Karpas-422 (cell line): Measurements from ENCODE around the gene MYOG. TPM values are rescaled to one million over a fixed set of nuclear protein-coding genes. Genes with fewer than 3 reads are reported as not detected.

Experiments
- DNase-seq: peaks from one replicate; pipeline ENCODE4 v3.0.0-alpha.2; 2015
- H2AFZ ChIP-seq: fragments of 200-600 bp; sonication (generic); 2 replicates; pipeline ENCODE4 v1.6.1; 2014; ENCODE audit warnings: antibody characterized with exemption, low read length, mixed read lengths
- H3K27ac ChIP-seq: fragments of 200-600 bp; sonication (generic); 2 replicates; pipeline ENCODE4 v1.5.1; 2014; ENCODE audit warnings: mild to moderate bottlenecking, low read length, moderate library complexity
- H3K27me3 ChIP-seq: fragments of 200-600 bp; sonication (generic); 2 replicates; pipeline ENCODE4 v1.6.1; 2014; ENCODE audit warnings: low read length, mixed read lengths
- H3K36me3 ChIP-seq: fragments of 200-600 bp; sonication (generic); 2 replicates; pipeline ENCODE4 v1.6.1; 2014; ENCODE audit warnings: low read length, mixed read lengths; ENCODE audit not compliant: insufficient read depth
- H3K4me1 ChIP-seq: fragments of 200-600 bp; sonication (generic); 2 replicates; pipeline ENCODE4 v1.6.1; 2014; ENCODE audit warnings: mild to moderate bottlenecking, low read length, mixed read lengths
- H3K4me2 ChIP-seq: fragments of 200-600 bp; sonication (generic); 2 replicates; pipeline ENCODE4 v1.6.1; 2014; ENCODE audit warnings: low read length, low read depth, mild to moderate bottlenecking; ENCODE audit not compliant: poor library complexity, severe bottlenecking
- H3K4me3 ChIP-seq: fragments of 200-600 bp; sonication (generic); 2 replicates; pipeline ENCODE4 v1.5.1; 2014; ENCODE audit warnings: mild to moderate bottlenecking, antibody characterized with exemption, low read length, mixed read lengths
- H3K79me2 ChIP-seq: fragments of 200-600 bp; sonication (generic); 2 replicates; pipeline ENCODE4 v1.6.1; 2014; ENCODE audit warnings: mild to moderate bottlenecking, low read length, mixed read lengths
- H3K9ac ChIP-seq: fragments of 200-600 bp; sonication (generic); 2 replicates; pipeline ENCODE4 v1.6.0; 2014; ENCODE audit warnings: low read length
- H3K9me2 ChIP-seq: fragments of 200-600 bp; sonication (generic), shearing (Covaris generic); replicated peaks from 2 replicates; pipeline ENCODE4 v1.6.0; 2014; ENCODE audit warnings: mild to moderate bottlenecking, low read length, moderate library complexity; ENCODE audit not compliant: insufficient read depth
- H3K9me3 ChIP-seq: fragments of 300-700, 200-600 bp; sonication (generic); 2 replicates; pipeline ENCODE4 v1.6.1; 2014; ENCODE audit warnings: low read length, mixed read lengths
- H4K20me1 ChIP-seq: fragments of 200-600 bp; sonication (generic); 2 replicates; pipeline ENCODE4 v1.6.1; 2014; ENCODE audit warnings: mild to moderate bottlenecking, antibody characterized with exemption, low read length, low read depth; ENCODE audit not compliant: insufficient read depth
- total RNA-seq: library from RNA; depleted of rRNA; stranded (reverse); fragments of >200 nt; shearing (Covaris generic); gene quantifications from 2 replicates; pipeline ENCODE4 v1.2.3, GENCODE V29; 2014; ENCODE audit warnings: low replicate concordance

Gene MYOG
- total RNA-seq, 1 experiment from 2014 or later: not detected

DNA sequence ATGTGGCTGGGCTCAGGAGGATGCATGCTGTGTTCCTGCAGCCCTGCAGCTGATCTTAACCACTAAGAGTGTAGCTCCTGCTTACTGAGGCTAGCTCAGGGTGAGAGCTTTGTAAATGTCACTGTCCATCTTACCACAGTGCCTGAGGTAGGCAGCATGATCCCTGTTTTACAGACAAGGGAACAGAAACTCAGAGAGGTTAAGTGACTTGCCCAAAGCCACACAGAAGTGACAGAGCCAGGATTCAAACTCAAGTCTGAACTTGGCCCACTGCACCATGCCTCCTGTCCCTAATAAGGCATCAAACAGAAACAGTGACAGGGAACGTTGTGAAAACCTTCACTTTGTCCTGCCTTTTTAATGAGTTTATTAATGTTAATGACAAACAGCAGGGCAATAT is 31.6 kb downstream of the MYOG start:
- H3K9me3 ChIP-seq: no peaks in the 10 kb centered on the region
- no peaks in the 10 kb centered on the region for H3K9me2 ChIP-seq
- H3K9ac ChIP-seq: no peak overlapping the region
- no peak overlapping the region for H3K4me3 ChIP-seq
- no peaks in the 10 kb centered on the region for H3K27me3 ChIP-seq
- no peaks in the 10 kb centered on the region for H4K20me1 ChIP-seq
- no peak overlapping the region for H3K27ac ChIP-seq
- no peak overlapping the region for H3K4me2 ChIP-seq
- no peaks in the 10 kb centered on the region for H3K79me2 ChIP-seq
- H2AFZ ChIP-seq: no peak overlapping the region
- no peaks in the 10 kb centered on the region for H3K4me1 ChIP-seq
- no peak for DNase-seq
- no peaks in the 10 kb centered on the region for H3K36me3 ChIP-seq

DNA sequence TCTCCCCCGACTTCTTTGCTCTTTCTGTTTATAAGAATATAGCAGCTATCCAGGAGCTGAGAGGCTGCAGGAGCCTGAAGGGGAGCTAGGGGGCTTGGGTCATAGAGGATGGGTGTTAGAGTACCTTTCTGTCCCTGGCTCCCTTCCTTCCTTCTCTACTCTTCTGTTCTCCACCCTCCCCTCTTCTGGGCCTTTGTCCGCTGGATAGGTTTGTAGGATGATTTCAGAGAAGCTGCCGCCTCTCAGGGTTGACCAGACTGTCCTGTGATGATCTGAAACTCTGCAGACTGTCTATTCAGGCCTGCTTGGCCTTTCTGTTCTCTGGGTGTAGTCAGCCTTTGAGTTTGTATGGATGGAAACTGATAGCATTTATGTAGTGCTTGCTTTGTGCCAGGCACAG is 33.2 kb downstream of the MYOG start:
- H3K9me2 ChIP-seq: no peaks in the 10 kb centered on the region
- H3K79me2 ChIP-seq: no peaks in the 10 kb centered on the region
- no peak overlapping the region for H3K27ac ChIP-seq
- no peak overlapping the region for H3K4me3 ChIP-seq
- H3K4me2 ChIP-seq: no peak overlapping the region
- no peaks in the 10 kb centered on the region for H3K36me3 ChIP-seq
- H3K9ac ChIP-seq: no peak overlapping the region
- H3K9me3 ChIP-seq: no peaks in the 10 kb centered on the region
- H3K27me3 ChIP-seq: no peaks in the 10 kb centered on the region
- no peaks in the 10 kb centered on the region for H4K20me1 ChIP-seq
- H2AFZ ChIP-seq: no peak overlapping the region
- DNase-seq: no peak
- no peaks in the 10 kb centered on the region for H3K4me1 ChIP-seq

DNA sequence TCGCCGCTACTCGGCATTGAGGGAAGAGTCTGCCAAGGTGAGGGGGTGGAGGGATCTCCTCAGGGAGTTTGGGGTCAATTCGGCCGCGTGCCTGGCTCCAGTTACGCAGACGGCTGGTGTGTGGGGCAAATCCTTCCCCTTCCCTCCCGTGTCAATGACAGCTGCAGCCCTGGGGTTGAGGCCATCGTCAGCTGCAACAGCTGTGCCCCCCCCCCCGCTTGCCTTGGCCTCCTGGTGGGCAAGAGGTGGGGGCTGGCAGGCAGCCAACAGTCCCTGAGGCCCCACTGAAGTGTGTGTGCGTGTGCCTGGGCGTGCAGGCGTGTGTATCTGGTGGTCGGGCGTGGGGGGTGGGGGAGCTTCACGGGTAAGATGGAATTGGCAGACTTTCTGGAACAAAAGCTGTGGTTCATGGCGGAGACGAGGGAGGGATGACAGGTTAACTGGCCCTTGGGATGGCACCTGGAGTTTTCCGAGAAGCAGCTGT is 33.9 kb downstream of the MYOG start:
- H3K27ac ChIP-seq: no peak overlapping the region
- H3K9ac ChIP-seq: no peak overlapping the region
- H4K20me1 ChIP-seq: no peaks in the 10 kb centered on the region
- no peak for DNase-seq
- H3K9me2 ChIP-seq: no peaks in the 10 kb centered on the region
- H3K4me1 ChIP-seq: no peaks in the 10 kb centered on the region
- no peak overlapping the region for H3K4me2 ChIP-seq
- H3K4me3 ChIP-seq: no peak overlapping the region
- H3K27me3 ChIP-seq: no peaks in the 10 kb centered on the region
- no peaks in the 10 kb centered on the region for H3K9me3 ChIP-seq
- H3K79me2 ChIP-seq: no peaks in the 10 kb centered on the region
- H3K36me3 ChIP-seq: no peaks in the 10 kb centered on the region
- no peak overlapping the region for H2AFZ ChIP-seq

DNA sequence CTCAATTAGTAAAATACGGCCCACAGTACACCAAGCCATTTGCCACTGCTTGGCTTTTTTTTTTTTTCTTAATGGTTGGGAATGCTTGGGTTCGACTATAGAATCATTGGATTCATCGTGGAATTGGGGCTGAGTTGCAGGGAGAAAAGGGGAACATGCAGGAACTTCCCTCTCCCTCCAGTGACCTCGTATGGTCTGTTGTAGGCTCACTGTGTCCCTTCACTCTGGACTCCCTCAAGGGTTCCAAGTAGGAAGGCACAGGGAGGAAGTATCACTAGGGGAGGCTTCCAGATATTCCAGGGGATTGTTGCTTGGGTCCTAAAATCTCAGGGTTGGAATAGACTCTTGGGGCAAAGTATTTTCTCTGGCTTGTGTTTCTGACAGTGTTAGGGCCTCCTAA is 35.0 kb downstream of the MYOG start:
- no peak overlapping the region for H3K9ac ChIP-seq
- no peak overlapping the region for H3K4me3 ChIP-seq
- no peaks in the 10 kb centered on the region for H3K9me2 ChIP-seq
- no peak overlapping the region for H2AFZ ChIP-seq
- no peaks in the 10 kb centered on the region for H3K9me3 ChIP-seq
- DNase-seq: no peak
- no peaks in the 10 kb centered on the region for H3K79me2 ChIP-seq
- no peaks in the 10 kb centered on the region for H4K20me1 ChIP-seq
- H3K27ac ChIP-seq: no peak overlapping the region
- H3K27me3 ChIP-seq: no peaks in the 10 kb centered on the region
- no peaks in the 10 kb centered on the region for H3K36me3 ChIP-seq
- no peaks in the 10 kb centered on the region for H3K4me1 ChIP-seq
- H3K4me2 ChIP-seq: no peak overlapping the region

DNA sequence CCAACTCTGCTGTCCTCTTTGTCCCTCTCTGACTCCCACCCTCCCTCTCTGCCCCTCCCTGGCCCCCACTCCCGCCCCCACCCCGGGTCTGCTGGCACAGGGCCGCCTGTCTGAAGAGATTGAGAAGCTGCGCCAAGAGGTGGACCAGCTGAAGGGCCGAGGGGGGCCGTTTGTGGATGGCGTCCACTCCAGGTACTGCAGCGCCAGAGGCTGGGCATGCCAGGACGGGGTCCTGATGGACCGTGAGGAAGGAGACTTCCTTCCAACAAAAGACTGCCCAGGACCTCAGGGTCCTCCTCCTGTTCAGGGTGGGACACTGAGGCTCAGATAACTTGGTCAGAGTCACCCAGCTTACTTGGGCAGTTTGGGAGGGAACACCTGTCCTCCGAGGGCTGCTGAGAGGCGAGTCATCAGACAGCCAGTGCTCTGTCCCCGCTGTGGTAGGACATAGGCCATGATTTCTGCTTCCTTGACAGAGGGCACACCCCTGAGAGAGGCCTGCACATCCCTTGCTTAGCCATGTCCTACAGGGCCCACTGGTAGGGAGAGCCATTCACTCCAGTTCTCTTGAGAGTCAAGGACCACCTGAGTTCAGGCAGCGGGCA is 36.1 kb downstream of the MYOG start:
- H3K27me3 ChIP-seq: no peaks in the 10 kb centered on the region
- H4K20me1 ChIP-seq: no peaks in the 10 kb centered on the region
- no peak for DNase-seq
- H3K4me2 ChIP-seq: no peak overlapping the region
- H3K9me3 ChIP-seq: no peaks in the 10 kb centered on the region
- H3K79me2 ChIP-seq: no peaks in the 10 kb centered on the region
- no peak overlapping the region for H3K27ac ChIP-seq
- no peak overlapping the region for H3K9ac ChIP-seq
- no peaks in the 10 kb centered on the region for H3K9me2 ChIP-seq
- no peaks in the 10 kb centered on the region for H3K4me1 ChIP-seq
- no peaks in the 10 kb centered on the region for H3K36me3 ChIP-seq
- no peak overlapping the region for H2AFZ ChIP-seq
- H3K4me3 ChIP-seq: no peak overlapping the region

DNA sequence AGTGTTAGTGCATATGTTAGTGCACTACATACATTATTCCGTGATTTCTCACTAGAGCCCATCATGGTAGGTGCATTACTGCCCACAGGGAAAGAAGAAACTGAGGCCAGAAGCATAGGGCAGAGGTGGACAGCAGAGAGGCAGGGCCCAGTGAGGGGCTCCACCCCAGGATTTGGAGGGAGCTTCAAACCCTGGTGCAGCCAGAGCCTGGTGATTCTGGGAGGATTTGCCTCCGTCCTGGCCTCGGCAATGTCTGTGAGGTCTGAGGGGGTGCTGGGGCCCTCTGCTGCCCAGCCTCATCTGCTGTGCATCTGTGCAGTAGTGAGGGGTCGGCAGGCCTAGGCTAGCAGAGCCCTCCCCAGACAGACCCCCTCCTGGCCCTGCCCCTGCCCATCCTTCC is 36.7 kb downstream of the MYOG start:
- Histone ChIP-seq H4K20me1 (no peaks in the 10 kb centered on the region), H3K79me2 (no peaks in the 10 kb centered on the region), H3K4me3 (no peak overlapping the region), H2AFZ (no peak overlapping the region), H3K9me3 (no peaks in the 10 kb centered on the region), H3K9ac (no peak overlapping the region), H3K9me2 (no peaks in the 10 kb centered on the region), H3K4me2 (no peak overlapping the region), H3K27me3 (no peaks in the 10 kb centered on the region), H3K4me1 (no peaks in the 10 kb centered on the region), H3K27ac (no peak overlapping the region), H3K36me3 (no peaks in the 10 kb centered on the region)
- DNase-seq: no peak

DNA sequence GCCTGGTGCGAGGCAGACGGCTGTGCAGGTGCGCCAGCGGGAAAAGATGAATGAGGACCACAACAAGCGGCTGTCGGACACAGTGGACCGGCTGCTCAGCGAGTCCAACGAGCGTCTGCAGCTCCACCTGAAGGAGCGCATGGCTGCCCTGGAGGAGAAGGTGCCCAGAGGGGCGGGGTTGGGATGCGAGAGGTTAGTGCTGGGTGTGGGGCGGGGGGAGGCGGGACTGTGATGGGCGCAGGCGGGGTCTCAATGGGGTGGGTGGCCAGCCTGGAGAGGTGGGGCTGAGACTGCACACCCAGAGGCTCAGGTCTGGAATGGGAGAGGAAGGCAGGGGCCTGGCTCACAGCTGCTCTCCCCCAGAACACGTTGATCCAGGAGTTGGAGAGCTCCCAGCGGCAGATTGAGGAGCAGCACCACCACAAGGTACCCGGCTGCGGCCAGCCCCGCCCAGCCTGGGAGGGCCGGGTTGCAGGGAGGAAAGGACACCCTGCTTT is 37.2 kb downstream of the MYOG start:
- no peaks in the 10 kb centered on the region for H3K79me2 ChIP-seq
- no peak overlapping the region for H3K9ac ChIP-seq
- no peaks in the 10 kb centered on the region for H3K9me2 ChIP-seq
- H2AFZ ChIP-seq: no peak overlapping the region
- no peak overlapping the region for H3K27ac ChIP-seq
- no peaks in the 10 kb centered on the region for H4K20me1 ChIP-seq
- no peaks in the 10 kb centered on the region for H3K4me1 ChIP-seq
- no peaks in the 10 kb centered on the region for H3K27me3 ChIP-seq
- peak; percentile 59 for DNase-seq
- H3K36me3 ChIP-seq: no peaks in the 10 kb centered on the region
- no peaks in the 10 kb centered on the region for H3K9me3 ChIP-seq
- no peak overlapping the region for H3K4me2 ChIP-seq
- no peak overlapping the region for H3K4me3 ChIP-seq

DNA sequence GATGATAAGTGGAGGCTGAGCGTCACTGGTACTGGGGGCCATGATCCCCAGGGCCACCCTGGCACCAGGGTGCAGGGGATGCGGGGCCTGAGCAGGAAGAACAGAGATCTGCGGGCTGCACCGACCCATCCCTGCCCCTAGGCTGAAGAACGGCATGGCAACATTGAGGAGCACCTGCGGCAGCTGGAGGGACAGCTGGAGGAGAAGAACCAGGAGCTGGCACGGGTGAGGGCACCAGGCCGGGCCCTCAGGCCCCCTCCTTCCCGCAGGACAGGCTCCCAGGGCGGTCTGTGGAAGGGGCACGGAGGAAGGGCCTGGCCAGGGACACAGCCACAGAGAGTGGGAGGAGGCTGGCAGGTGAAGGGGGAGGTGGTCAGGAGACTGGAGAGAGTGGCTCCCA is 37.7 kb downstream of the MYOG start:
- Histone ChIP-seq H3K27me3 (no peaks in the 10 kb centered on the region), H3K9ac (no peak overlapping the region), H3K4me2 (no peak overlapping the region), H3K9me2 (no peaks in the 10 kb centered on the region), H3K27ac (no peak overlapping the region), H2AFZ (no peak overlapping the region), H3K4me1 (no peaks in the 10 kb centered on the region), H3K79me2 (no peaks in the 10 kb centered on the region), H4K20me1 (no peaks in the 10 kb centered on the region), H3K9me3 (no peaks in the 10 kb centered on the region), H3K4me3 (no peak overlapping the region), H3K36me3 (no peaks in the 10 kb centered on the region)
- no peak for DNase-seq
